GM12801 (cell line): ENCODE measurements around the gene FAM50B.

Source experiments
- CTCF ChIP-seq: IDR thresholded peaks from one replicate; pipeline ENCODE4 v1.5.1; 2011; ENCODE audit warnings: control low read depth; ENCODE audit not compliant: insufficient read length; ENCODE audit errors: extremely low read depth

The FAM50B gene

GRCh38 chr6:3812596-3812995 is 36.6 kb upstream of the FAM50B start:
- no peak for TF ChIP-seq CTCF

- no peak for TF ChIP-seq CTCF
Measured at GRCh38 chr6:3813150-3813780, 35.9 kb upstream of the FAM50B start.

GRCh38 chr6:3813918-3814317 is 35.3 kb upstream of the FAM50B start:
- no peak for TF ChIP-seq CTCF

- no peak for TF ChIP-seq CTCF
Measured at GRCh38 chr6:3814539-3814938, 34.6 kb upstream of the FAM50B start.

- TF ChIP-seq CTCF: no peak
Measured at GRCh38 chr6:3816251-3816650, 32.9 kb upstream of the FAM50B start.

- TF ChIP-seq CTCF: no peak
Measured at GRCh38 chr6:3819161-3820110, 29.7 kb upstream of the FAM50B start.

GRCh38 chr6:3820563-3820962 is 28.6 kb upstream of the FAM50B start:
- TF ChIP-seq CTCF: no peak
